ENCODE results near the gene SLC5A11.

- TF ChIP-seq CTCF (conservative IDR thresholded peaks at IDR 0.05; ENCODE audit: low read depth, low read length), result no peak
- TF ChIP-seq EZH2phosphoT487 (IDR thresholded peaks at IDR 0.05; ENCODE audit: borderline replicate concordance, low read length), result no peak
- TF ChIP-seq EZH2 (IDR thresholded peaks at IDR 0.05; ENCODE audit: low read length, unreplicated experiment), result no peak
Measured at GRCh38 chr16:24805484-24805883, 40.3 kb upstream of the SLC5A11 start.
